ENCODE measurements around the gene SETD2.

SETD2 gene

GRCh38 chr3:46984591-46985459, 179.1 kb downstream of the SETD2 start:
- no peak for DNase-seq (ENCODE audit: low spot score)

- no peak for DNase-seq (ENCODE audit: low spot score)
Observed at GRCh38 chr3:46982546-46982945, 181.4 kb downstream of the SETD2 start.

- DNase-seq (ENCODE audit: low spot score), result no peak
Observed at GRCh38 chr3:46981932-46982471, 181.9 kb downstream of the SETD2 start.

- DNase-seq (ENCODE audit: low spot score), result peak; percentile 64
Observed at GRCh38 chr3:46979958-46980497, 183.9 kb downstream of the SETD2 start.

GRCh38 chr3:46978985-46979944, 184.6 kb downstream of the SETD2 start, which contains the start of gene NBEAL2:
Gene NBEAL2 (plus strand): TSS chr3:46979666. CDS start chr3:46979862, 196 bp downstream.
- peak; percentile 91 for DNase-seq (ENCODE audit: low spot score)

- DNase-seq (ENCODE audit: low spot score), result no peak
Observed at GRCh38 chr3:46978381-46978780, 185.5 kb downstream of the SETD2 start.

GRCh38 chr3:46977811-46978195, 186.1 kb downstream of the SETD2 start:
- DNase-seq (ENCODE audit: low spot score), result no peak

GRCh38 chr3:46976326-46977190, 187.4 kb downstream of the SETD2 start, which contains the start of gene CCDC12:
Gene CCDC12 (minus strand): TSS chr3:46976745. CDS start chr3:46976732, 13 bp downstream.
- DNase-seq (ENCODE audit: low spot score), result peak; percentile 98

- peak; percentile 70 for DNase-seq (ENCODE audit: low spot score)
Observed at GRCh38 chr3:46974421-46975171, 189.3 kb downstream of the SETD2 start.

GRCh38 chr3:46972396-46972795, 191.5 kb downstream of the SETD2 start:
- DNase-seq (ENCODE audit: low spot score), result no peak

- DNase-seq (ENCODE audit: low spot score), result no peak
Observed at GRCh38 chr3:46971742-46972141, 192.2 kb downstream of the SETD2 start.

- DNase-seq (ENCODE audit: low spot score), result no peak
Observed at GRCh38 chr3:46971151-46971550, 192.8 kb downstream of the SETD2 start.

- DNase-seq (ENCODE audit: low spot score), result no peak
Observed at GRCh38 chr3:46970391-46971091, 193.4 kb downstream of the SETD2 start.

- DNase-seq (ENCODE audit: low spot score), result no peak
Observed at GRCh38 chr3:46968783-46969428, 195.0 kb downstream of the SETD2 start.

GRCh38 chr3:46966811-46967210, 197.1 kb downstream of the SETD2 start:
- DNase-seq (ENCODE audit: low spot score), result no peak

All from germinal center (tissue), 1 donor.